Testis (tissue), 5 donors: ENCODE results near the gene MAP4K4. TPM values are rescaled to one million over a fixed set of nuclear protein-coding genes. Genes with fewer than 3 reads are reported as not detected.

Experiments used
- DNase-seq: peaks from one replicate; pipeline ENCODE4 v3.0.0-alpha.2; 2019
- H3K27ac ChIP-seq, 2 donors: fragments of 200-600 bp; sonication (generic); one replicate each; pipeline ENCODE4 v1.5.1; 2019
- H3K27me3 ChIP-seq: fragments of 200-600 bp; sonication (generic); one replicate; pipeline ENCODE4 v1.5.1; 2019
- H3K36me3 ChIP-seq: fragments of 200-600 bp; sonication (generic); one replicate; pipeline ENCODE4 v1.5.1; 2017; ENCODE audit warnings: low read depth; ENCODE audit errors: missing control alignments
- H3K4me1 ChIP-seq: fragments of 200-600 bp; sonication (generic); one replicate; pipeline ENCODE4 v1.5.1; 2019
- H3K4me3 ChIP-seq, 2 donors: fragments of 200-600 bp; sonication (generic); one replicate each; pipeline ENCODE4 v1.5.1; 2017 to 2019
- H3K9me3 ChIP-seq: fragments of 200-600 bp; sonication (generic); one replicate; pipeline ENCODE4 v1.5.1; 2017
- POLR2A ChIP-seq: fragments of 450-650 bp; IDR thresholded peaks from one replicate; pipeline ENCODE4 v1.6.1; 2017; ENCODE audit warnings: antibody characterized with exemption, mild to moderate bottlenecking, moderate library complexity
- WGBS, 2 donors: methylation state at CpG; one replicate each; pipeline ENCODE4 v1.1.5; 2018; 5-methylcytosine and 5-hydroxymethylcytosine counted together
- intact Hi-C: fragments of 100-400 bp; cut with DNase I; formaldehyde crosslinking; loops from one replicate; pipeline ENCODE4 v1.15.1; 2023; ENCODE audit warnings: low total_unique reads
- long read RNA-seq, 2 donors: transcript quantifications; one replicate each; lab custom pipeline, GENCODE V29; 2026
- polyA plus RNA-seq: library from polyadenylated mRNA; stranded (reverse); fragments of 350-450 nt; fragmentation: Illumina TruSeq; extraction: RNeasy Lipid Tissue Mini Kit (QIAGEN cat#74804); gene quantifications from one replicate; pipeline ENCODE4 v1.2.3, GENCODE V29; 2014; ENCODE audit warnings: low read depth, low replicate concordance; ENCODE audit not compliant: insufficient read depth
- total RNA-seq, 2 donors: library from RNA; depleted of rRNA; stranded (reverse); fragments of >200 nt; gene quantifications; one replicate each; pipeline ENCODE4 v1.2.3, GENCODE V29; 2016
- TF ChIP-seq, protein P1 (sequence below), 3 experiments: fragments of 450-650 bp in 2 of 3; fragments of 200-600 bp in 1 of 3; sonication (generic) in 1 of 3; IDR thresholded peaks; one replicate each; pipeline ENCODE4 v1.5.1; 2016 to 2019; ENCODE audit warnings: antibody characterized with exemption in 3 of 3, mild to moderate bottlenecking in 2 of 3, moderate library complexity in 1 of 3

Gene MAP4K4
- 100 to 1,000 TPM; 174 to 194 TPM for total RNA-seq
- polyA plus RNA-seq = 88.2 TPM
- long read RNA-seq, donor 1, partial matches to known transcripts = 147 of 147 reads
- long read RNA-seq, donor 1, other reads (novel, unspliced or antisense) = 0 of 147 reads
- long read RNA-seq, donor 2, partial matches to known transcripts = 22 of 23 reads
- long read RNA-seq, donor 2, other reads (novel, unspliced or antisense) = 0 of 23 reads

DNA sequence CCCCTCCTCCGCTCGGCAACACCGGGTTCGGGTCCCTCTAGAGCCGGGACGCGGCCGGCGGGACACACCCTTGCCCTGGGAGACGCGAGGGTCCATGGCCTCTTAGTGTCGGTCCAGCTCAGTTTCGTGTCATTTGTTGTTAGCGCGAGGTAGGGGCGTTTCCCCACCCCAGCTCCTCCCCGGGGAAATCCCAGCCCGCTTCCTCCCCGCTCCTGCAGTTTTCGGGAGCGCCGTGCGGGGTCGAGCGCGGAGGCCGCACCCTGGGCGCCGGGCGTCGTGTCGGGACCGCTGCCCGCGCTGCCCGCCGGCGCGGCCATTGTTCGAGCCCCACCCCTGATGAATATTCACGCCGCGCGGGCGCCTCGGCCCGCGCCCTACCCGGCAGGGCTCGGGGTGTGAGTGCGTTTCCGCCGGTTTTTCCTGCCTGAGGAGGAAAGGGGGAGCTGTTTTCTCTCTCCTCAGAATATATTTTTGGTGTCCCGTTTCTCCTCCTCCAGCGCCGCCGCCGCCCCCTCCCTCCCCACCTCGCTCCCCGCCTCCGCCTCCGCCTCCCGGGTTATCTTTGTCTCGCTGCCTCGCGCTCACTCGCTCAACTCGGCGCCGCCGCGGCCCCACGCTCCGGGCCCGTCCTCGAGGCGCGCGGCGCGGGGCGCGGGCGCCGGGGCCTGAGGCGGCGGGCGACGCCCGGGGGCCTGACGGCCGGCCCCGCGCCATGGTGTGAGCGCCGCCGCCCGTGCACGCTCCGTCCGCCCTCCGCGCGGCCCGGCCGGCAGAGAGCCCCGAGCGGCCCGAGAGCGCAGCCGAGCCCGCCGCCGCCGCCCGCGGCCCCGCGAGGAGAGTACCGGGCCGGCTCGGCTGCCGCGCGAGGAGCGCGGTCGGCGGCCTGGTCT lies at the start of gene MAP4K4:
MAP4K4 (plus strand) TSS at position 584 of the 890 bp plus-strand sequence. CDS start 374 bp downstream, outside the sequence.
- TF ChIP-seq POLR2A = no peak
- TF ChIP-seq, protein P1, sequence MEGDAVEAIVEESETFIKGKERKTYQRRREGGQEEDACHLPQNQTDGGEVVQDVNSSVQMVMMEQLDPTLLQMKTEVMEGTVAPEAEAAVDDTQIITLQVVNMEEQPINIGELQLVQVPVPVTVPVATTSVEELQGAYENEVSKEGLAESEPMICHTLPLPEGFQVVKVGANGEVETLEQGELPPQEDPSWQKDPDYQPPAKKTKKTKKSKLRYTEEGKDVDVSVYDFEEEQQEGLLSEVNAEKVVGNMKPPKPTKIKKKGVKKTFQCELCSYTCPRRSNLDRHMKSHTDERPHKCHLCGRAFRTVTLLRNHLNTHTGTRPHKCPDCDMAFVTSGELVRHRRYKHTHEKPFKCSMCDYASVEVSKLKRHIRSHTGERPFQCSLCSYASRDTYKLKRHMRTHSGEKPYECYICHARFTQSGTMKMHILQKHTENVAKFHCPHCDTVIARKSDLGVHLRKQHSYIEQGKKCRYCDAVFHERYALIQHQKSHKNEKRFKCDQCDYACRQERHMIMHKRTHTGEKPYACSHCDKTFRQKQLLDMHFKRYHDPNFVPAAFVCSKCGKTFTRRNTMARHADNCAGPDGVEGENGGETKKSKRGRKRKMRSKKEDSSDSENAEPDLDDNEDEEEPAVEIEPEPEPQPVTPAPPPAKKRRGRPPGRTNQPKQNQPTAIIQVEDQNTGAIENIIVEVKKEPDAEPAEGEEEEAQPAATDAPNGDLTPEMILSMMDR (IDR thresholded peaks at IDR 0.05) = peak in 1 of 3 experiments; percentile 21
- intact Hi-C loops = loop anchor here (5.0 kb wide), 1 partner anchor 130 kb away; no protein-coding TSS in a partner anchor
- Histone ChIP-seq H3K36me3 (no peaks in the 10 kb centered on the region), H3K9me3 (no peaks in the 10 kb centered on the region), H3K27me3 (no peaks in the 10 kb centered on the region), H3K4me1 (peaks cover 10% of the 10 kb centered on the region), H3K4me3 (peak within 1 kb of the TSS; percentile 73 to 81), H3K27ac (peak within 1 kb of the TSS; percentile 83 to 90)
- WGBS, 2 donors = 0% methylated on average over 11 to 90 of the region's 129 CpGs
- peak; percentile 89 for DNase-seq

DNA sequence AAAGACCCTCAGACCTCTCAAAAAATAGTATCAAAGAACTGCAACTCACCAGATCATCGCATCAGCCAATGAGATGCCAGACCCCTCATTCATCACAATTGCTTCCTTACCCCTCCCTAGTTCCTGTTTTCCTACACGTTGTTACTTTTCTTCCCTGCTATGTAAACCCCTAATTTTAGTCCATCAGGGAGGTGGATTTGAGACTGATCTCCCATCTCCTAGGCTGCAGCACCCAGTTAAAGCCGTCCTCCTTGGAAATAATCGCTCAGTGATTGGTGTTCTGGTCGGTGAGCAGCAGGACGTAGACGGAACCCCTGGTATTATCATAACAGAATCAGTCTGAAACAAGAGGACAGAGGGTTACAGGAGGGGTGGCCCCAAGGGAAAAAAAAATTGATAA lies 44.0 kb upstream of the MAP4K4 start:
- 72 to 81% methylated on average over 7 of the region's 7 CpGs for WGBS, 2 donors
- intact Hi-C loops = no loop called here

DNA sequence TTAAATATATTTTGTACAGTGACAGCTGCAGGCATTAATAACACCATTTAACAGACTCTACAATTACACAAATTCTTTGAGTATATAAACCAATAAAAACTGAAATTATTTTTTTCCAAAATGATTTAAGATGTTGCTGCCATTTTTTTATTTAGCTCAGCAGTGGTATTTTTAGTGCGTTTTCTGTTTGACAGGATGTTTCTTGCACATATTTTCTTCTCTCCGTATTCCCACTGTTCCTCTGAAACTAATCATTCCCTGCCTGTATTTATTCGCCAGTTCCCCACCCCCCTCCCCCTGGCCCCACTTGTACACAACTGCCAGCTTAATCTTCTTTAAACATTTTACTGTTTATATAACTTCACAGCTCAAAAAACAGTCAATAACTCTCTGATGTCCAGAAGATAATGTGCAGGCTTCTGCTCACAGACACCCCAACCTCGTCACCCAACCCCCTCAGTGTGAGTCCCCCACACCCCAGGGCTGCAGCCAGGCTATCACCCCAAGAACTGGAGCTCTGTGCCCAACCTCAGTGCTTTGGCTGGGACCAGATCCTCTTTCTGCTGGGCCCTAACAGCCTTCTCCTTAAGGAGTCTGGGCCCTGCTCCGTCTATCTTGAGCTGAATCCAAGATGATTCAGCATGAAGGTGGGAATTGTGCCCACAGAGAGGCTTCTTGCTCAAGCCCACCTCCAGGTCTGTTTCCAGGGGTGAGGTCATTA lies 41.6 kb upstream of the MAP4K4 start:
- no peaks in the 10 kb centered on the region for H3K36me3 ChIP-seq
- no peaks in the 10 kb centered on the region for H3K27me3 ChIP-seq
- DNase-seq = no peak
- H3K27ac ChIP-seq = no peak overlapping the region
- 78 to 92% methylated on average over 5 of the region's 5 CpGs for WGBS, 2 donors
- no peak overlapping the region for H3K4me3 ChIP-seq
- H3K4me1 ChIP-seq = no peaks in the 10 kb centered on the region
- no peaks in the 10 kb centered on the region for H3K9me3 ChIP-seq
- intact Hi-C loops = no loop called here
- TF ChIP-seq, protein P1 (IDR thresholded peaks at IDR 0.05) = no peak
- no peak for TF ChIP-seq POLR2A

More for the DNA sequence above, 44.0 kb upstream of the MAP4K4 start:
- H3K9me3 ChIP-seq = no peaks in the 10 kb centered on the region
- no peak overlapping the region for H3K27ac ChIP-seq
- no peaks in the 10 kb centered on the region for H3K4me1 ChIP-seq
- no peak for TF ChIP-seq POLR2A
- TF ChIP-seq, protein P1 (IDR thresholded peaks at IDR 0.05) = no peak
- no peak for DNase-seq
- H3K4me3 ChIP-seq = no peak overlapping the region
- no peaks in the 10 kb centered on the region for H3K27me3 ChIP-seq
- no peaks in the 10 kb centered on the region for H3K36me3 ChIP-seq

DNA sequence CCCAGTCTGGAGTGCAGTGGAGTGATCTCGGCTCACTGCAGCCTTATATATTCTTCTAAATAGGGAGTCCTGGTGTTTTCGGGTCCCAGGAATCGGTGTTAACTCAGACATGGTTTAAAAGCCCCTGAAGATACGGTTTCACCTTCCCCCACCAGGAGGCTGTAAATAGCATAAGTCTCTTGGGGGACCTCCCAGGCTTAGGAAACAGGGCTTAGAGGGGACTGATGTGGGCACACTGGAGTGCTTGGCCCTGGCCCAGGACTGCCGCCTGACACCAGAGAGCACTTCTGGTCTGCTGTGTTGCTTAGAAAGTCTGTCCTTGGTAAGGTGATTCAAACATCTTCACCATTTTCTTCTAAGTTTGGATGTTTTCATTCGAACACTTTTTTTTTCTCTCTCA lies 39.7 kb upstream of the MAP4K4 start:
- 93% methylated on average over 6 of the region's 6 CpGs for WGBS, 2 donors
- Histone ChIP-seq H3K27ac (no peak overlapping the region), H3K4me1 (no peaks in the 10 kb centered on the region), H3K27me3 (no peaks in the 10 kb centered on the region), H3K9me3 (no peaks in the 10 kb centered on the region), H3K4me3 (no peak overlapping the region), H3K36me3 (no peaks in the 10 kb centered on the region)
- no peak for DNase-seq
- intact Hi-C loops = no loop called here
- TF ChIP-seq POLR2A = no peak
- TF ChIP-seq, protein P1 (IDR thresholded peaks at IDR 0.05) = no peak
